ENCODE measurements around the gene KCNQ2.
"Not testable (repeated sequence)": the region's sequence is repeated elsewhere in the genome, so short reads cannot be mapped to it uniquely, and the experiment has no call there.

The KCNQ2 gene

GRCh38 chr20:63393566-63393965 lies 78.9 kb downstream of the KCNQ2 start:
- no peak overlapping the region for H3K4me3 Mint-ChIP-seq
- H3K27me3 Mint-ChIP-seq, result peaks cover 9% of the 10 kb centered on the region
- DNase-seq (no peak), ATAC-seq (no peak)
- no peaks in the 10 kb centered on the region for H3K9me3 Mint-ChIP-seq
- no peak overlapping the region for H3K27ac Mint-ChIP-seq
- no peaks in the 10 kb centered on the region for H3K36me3 Mint-ChIP-seq (ENCODE audit: low read depth)
- no peaks in the 10 kb centered on the region for H3K4me1 Mint-ChIP-seq

- H3K4me1 Mint-ChIP-seq, result no peaks in the 10 kb centered on the region
- H3K27me3 Mint-ChIP-seq, result peaks cover 12% of the 10 kb centered on the region
- ATAC-seq, result no peak
These were observed 79.7 kb downstream of the KCNQ2 start for GRCh38 chr20:63392465-63393365.

DNA sequence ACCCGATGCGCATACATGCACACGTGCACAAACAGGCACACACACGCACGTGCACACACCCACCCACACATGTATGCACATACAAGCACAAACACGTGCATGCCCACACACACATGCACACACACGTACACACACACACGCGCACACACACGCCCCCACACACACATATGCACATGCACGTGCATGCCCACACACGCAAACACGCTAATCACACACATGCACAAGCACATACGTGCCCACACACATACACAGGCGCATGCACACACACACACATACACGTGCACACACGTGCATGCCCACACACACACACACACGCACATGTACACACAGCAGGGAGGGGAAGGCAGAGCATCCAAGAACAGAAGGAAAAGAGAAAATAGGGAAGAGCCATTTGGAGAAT lies 84.5 kb downstream of the KCNQ2 start:
- DNase-seq (no peak), ATAC-seq (no peak)
- Mint-ChIP-seq H3K27ac (peak overlapping the region; percentile 52), H3K9me3 (peaks cover 23% of the 10 kb centered on the region), H3K36me3 (ENCODE audit: low read depth) (peaks cover 3% of the 10 kb centered on the region), H3K27me3 (peaks cover 15% of the 10 kb centered on the region), H3K4me1 (no peaks in the 10 kb centered on the region), H3K4me3 (no peak overlapping the region)

More at GRCh38 chr20:63392465-63393365, 79.7 kb downstream of the KCNQ2 start:
- no peaks in the 10 kb centered on the region for H3K36me3 Mint-ChIP-seq (ENCODE audit: low read depth)
- H3K9me3 Mint-ChIP-seq, result peaks cover 4% of the 10 kb centered on the region
- H3K27ac Mint-ChIP-seq, result no peak overlapping the region
- H3K4me3 Mint-ChIP-seq, result no peak overlapping the region
- DNase-seq, result no peak

GRCh38 chr20:63387393-63387792 lies 85.1 kb downstream of the KCNQ2 start:
- peaks cover 23% of the 10 kb centered on the region for H3K9me3 Mint-ChIP-seq
- H3K4me1 Mint-ChIP-seq, result no peaks in the 10 kb centered on the region
- no peak overlapping the region for H3K27ac Mint-ChIP-seq
- ATAC-seq (no peak), DNase-seq (no peak)
- H3K36me3 Mint-ChIP-seq (ENCODE audit: low read depth), result peaks cover 3% of the 10 kb centered on the region
- H3K4me3 Mint-ChIP-seq, result no peak overlapping the region
- H3K27me3 Mint-ChIP-seq, result peaks cover 15% of the 10 kb centered on the region

DNA sequence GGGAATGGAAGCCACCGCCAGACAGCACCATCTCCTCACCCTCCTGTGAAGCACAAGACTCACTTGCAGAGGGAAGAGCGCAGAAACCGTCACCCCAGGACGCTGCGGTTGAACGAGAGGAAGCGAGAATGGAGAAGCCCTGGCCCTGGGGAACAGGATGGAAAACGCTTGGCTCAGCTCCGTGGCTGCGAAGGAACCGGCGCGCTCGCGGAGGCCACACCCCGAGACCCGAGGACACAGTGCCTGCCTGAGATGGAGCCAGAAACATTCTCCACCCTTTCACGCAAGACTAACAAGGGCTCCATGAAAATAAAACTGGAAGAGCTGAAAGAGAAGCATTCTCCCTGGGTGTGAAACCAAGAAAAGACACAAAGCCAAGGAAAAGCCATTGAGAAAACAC lies 86.0 kb downstream of the KCNQ2 start:
- Mint-ChIP-seq H3K27me3 (peaks cover 15% of the 10 kb centered on the region), H3K27ac (no peak overlapping the region), H3K36me3 (ENCODE audit: low read depth) (peaks cover 3% of the 10 kb centered on the region), H3K4me3 (no peak overlapping the region), H3K9me3 (peaks cover 23% of the 10 kb centered on the region), H3K4me1 (no peaks in the 10 kb centered on the region)
- no peak for DNase-seq
- ATAC-seq, result no peak

- H3K27ac Mint-ChIP-seq, result no peak overlapping the region
- peaks cover 3% of the 10 kb centered on the region for H3K36me3 Mint-ChIP-seq (ENCODE audit: low read depth)
- no peak for ATAC-seq
- no peak for DNase-seq
- H3K4me3 Mint-ChIP-seq, result no peak overlapping the region
- no peaks in the 10 kb centered on the region for H3K4me1 Mint-ChIP-seq
- peaks cover 15% of the 10 kb centered on the region for H3K27me3 Mint-ChIP-seq
- H3K9me3 Mint-ChIP-seq, result peaks cover 23% of the 10 kb centered on the region
These were observed 86.6 kb downstream of the KCNQ2 start for GRCh38 chr20:63385819-63386218.

DNA sequence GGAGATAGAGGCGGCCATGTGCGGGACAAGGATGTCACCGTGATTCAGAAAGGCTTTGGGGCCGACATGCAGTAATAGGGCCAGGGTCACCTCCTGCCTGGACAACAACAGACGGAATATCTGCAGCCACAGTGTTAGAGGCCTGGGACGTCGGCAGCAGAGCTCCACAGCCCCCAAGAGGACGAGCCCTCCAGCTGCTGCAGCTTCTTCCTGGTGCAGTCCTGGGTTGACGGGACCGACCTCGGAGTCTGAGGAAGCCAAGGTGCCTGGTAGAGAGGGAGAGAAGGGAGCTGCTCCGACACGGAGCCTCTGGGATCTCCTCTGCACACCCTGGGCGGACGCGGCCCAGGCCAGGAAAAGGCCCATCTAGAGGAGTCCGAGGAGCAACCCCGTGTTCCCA lies 88.1 kb downstream of the KCNQ2 start:
- peaks cover 3% of the 10 kb centered on the region for H3K36me3 Mint-ChIP-seq (ENCODE audit: low read depth)
- H3K27ac Mint-ChIP-seq, result no peak overlapping the region
- H3K27me3 Mint-ChIP-seq, result peaks cover 16% of the 10 kb centered on the region
- no peak for DNase-seq
- H3K9me3 Mint-ChIP-seq, result peaks cover 23% of the 10 kb centered on the region
- no peaks in the 10 kb centered on the region for H3K4me1 Mint-ChIP-seq
- no peak overlapping the region for H3K4me3 Mint-ChIP-seq
- ATAC-seq, result no peak

GRCh38 chr20:63383556-63383955 lies 88.9 kb downstream of the KCNQ2 start:
- Mint-ChIP-seq H3K36me3 (ENCODE audit: low read depth) (peaks cover 3% of the 10 kb centered on the region), H3K27ac (no peak overlapping the region), H3K4me1 (no peaks in the 10 kb centered on the region), H3K27me3 (peaks cover 14% of the 10 kb centered on the region), H3K9me3 (peaks cover 23% of the 10 kb centered on the region), H3K4me3 (no peak overlapping the region)
- ATAC-seq (no peak), DNase-seq (no peak)

DNA sequence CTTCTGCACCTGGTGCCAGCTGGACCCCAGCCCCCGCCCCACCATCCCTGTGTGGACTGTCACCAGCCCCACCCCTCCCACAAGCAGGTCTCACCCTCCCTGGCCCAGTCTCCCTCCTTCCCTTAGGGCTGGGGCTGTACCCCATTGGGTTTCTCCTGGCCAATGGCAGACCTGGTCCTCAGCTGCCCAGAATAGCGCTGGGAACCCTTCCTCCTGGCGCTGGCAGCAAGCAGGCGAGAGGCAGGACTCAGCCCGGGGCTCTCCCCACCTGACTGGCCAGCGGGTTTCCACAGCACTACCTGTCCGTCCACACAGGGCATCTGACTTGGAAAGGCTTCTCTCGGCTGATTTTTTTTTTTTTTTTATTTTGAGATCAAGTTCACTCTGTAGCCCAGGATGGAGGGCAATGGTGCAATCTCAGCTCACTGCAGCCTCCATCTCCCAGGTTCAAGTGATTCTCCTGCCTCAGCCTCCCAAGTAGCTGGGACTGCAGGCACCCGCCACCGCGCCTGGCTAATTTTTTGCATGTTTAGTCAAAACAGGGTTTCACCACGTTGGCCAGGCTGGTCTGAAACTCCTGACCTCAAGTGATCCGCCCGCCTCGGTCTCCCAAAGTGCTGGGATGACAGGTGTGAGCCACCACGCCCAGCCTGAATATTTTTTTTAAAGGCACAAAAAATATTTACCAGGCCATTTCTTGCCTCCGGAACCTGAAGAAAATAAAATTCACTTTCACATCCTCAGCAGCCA lies 89.7 kb downstream of the KCNQ2 start:
- peaks cover 10% of the 10 kb centered on the region for H3K27me3 Mint-ChIP-seq
- H3K4me1 Mint-ChIP-seq, result no peaks in the 10 kb centered on the region
- ATAC-seq (no peak), DNase-seq (no peak)
- H3K27ac Mint-ChIP-seq, result no peak overlapping the region
- peaks cover 3% of the 10 kb centered on the region for H3K36me3 Mint-ChIP-seq (ENCODE audit: low read depth)
- peaks cover 19% of the 10 kb centered on the region for H3K9me3 Mint-ChIP-seq
- no peak overlapping the region for H3K4me3 Mint-ChIP-seq

- peak; percentile 48 for DNase-seq
- H3K4me1 Mint-ChIP-seq, result peaks cover 2% of the 10 kb centered on the region
- peaks cover 11% of the 10 kb centered on the region for H3K9me3 Mint-ChIP-seq
- ATAC-seq, result no peak
- H3K27me3 Mint-ChIP-seq, result peaks cover 15% of the 10 kb centered on the region
- peaks cover 3% of the 10 kb centered on the region for H3K36me3 Mint-ChIP-seq (ENCODE audit: low read depth)
- H3K4me3 Mint-ChIP-seq, result no peak overlapping the region
- no peak overlapping the region for H3K27ac Mint-ChIP-seq
These were observed 90.5 kb downstream of the KCNQ2 start for GRCh38 chr20:63381781-63382431.

DNA sequence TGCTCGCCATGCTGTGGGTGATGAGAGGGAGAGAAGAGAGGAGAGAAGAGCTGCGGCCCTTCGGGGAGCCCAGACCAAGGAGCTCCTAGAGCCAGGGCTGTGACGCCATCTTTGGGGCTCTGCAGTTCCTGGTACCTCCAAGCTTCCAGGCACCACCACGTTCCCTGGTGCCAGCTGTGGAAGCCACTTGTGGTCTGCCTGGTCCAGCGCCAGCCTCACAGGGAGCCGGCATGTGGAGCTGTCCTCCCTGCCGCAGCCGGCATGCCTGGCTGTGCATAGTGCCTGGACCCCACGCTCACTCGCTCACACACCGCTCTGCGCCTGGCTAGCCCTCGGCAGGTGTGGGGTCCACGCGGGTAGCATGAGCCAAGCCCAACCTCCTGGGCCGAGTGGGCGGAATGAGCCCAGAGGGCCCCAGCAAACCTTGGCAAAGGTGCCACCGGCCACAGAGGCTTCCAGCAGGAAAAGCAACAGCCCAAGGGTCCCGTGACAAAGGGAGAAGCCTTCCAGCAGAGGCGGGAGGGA lies 92.0 kb downstream of the KCNQ2 start:
- Mint-ChIP-seq H3K27ac (no peak overlapping the region), H3K27me3 (peaks cover 19% of the 10 kb centered on the region), H3K4me1 (peaks cover 2% of the 10 kb centered on the region), H3K9me3 (peaks cover 4% of the 10 kb centered on the region), H3K4me3 (no peak overlapping the region), H3K36me3 (ENCODE audit: low read depth) (no peaks in the 10 kb centered on the region)
- ATAC-seq (no peak), DNase-seq (no peak)

DNA sequence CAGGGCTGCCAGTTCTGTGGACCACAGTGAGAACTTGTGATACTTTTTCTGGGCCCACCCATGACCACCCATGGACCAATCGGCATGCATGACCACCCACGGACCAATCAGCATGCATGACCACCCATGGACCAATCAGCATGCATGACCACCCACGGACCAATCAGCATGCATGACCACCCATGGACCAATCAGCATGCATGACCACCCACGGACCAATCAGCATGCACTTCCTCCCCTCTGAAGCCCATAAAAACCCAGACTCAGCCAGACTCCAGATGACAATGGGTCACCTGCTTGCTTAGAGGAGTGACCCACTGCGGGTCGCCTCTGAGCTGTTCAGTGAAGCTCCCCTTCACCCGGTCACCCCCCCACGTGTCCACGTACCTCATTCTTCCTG lies 92.6 kb downstream of the KCNQ2 start:
- not testable (repeated sequence) for DNase-seq; H3K4me3 Mint-ChIP-seq; ATAC-seq; H3K36me3 Mint-ChIP-seq (ENCODE audit: low read depth); H3K9me3 Mint-ChIP-seq; H3K27ac Mint-ChIP-seq; H3K4me1 Mint-ChIP-seq
- peaks cover 17% of the 10 kb centered on the region for H3K27me3 Mint-ChIP-seq

- ATAC-seq (no peak), DNase-seq (no peak)
- no peak overlapping the region for H3K27ac Mint-ChIP-seq
- no peaks in the 10 kb centered on the region for H3K36me3 Mint-ChIP-seq (ENCODE audit: low read depth)
- H3K4me1 Mint-ChIP-seq, result peaks cover 2% of the 10 kb centered on the region
- H3K4me3 Mint-ChIP-seq, result no peak overlapping the region
- no peaks in the 10 kb centered on the region for H3K9me3 Mint-ChIP-seq
- H3K27me3 Mint-ChIP-seq, result peaks cover 17% of the 10 kb centered on the region
These were observed 93.2 kb downstream of the KCNQ2 start for GRCh38 chr20:63379296-63379695.

DNA sequence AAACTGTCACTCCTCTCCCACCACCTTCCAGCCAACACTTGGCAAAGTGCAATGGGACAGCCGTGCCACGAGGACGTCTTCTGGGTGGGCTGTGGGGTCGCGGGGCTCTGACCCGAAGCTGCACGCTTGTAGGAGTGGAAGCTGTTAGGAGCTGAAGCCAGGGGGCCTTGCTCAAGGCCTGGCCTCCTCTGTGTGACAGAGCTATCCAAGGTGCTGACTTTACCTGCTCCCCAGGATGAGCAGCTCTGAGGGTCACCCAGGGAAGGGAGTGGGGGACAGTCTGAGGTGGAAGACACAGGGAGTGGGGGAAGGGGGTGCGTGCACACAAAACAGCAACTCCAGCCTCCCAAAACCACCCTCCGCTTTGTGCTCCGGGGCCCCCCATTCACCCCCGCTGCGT lies 93.8 kb downstream of the KCNQ2 start:
- Mint-ChIP-seq H3K27ac (no peak overlapping the region), H3K36me3 (ENCODE audit: low read depth) (no peaks in the 10 kb centered on the region), H3K9me3 (no peaks in the 10 kb centered on the region), H3K27me3 (peaks cover 19% of the 10 kb centered on the region), H3K4me1 (peaks cover 2% of the 10 kb centered on the region), H3K4me3 (no peak overlapping the region)
- no peak for DNase-seq
- ATAC-seq, result no peak
